Small intestine (tissue), 7 donors: ENCODE data around the gene WNT2B. TPM values are rescaled to one million over a fixed set of nuclear protein-coding genes. Genes with fewer than 3 reads are reported as not detected.

Source experiments
- DNase-seq, 2 donors: peaks; one replicate each; pipeline versions ENCODE4 v3.0.0 to v3.0.0-alpha.2; 2013
- FAIRE-seq: peaks from 2 replicates; lab custom pipeline; 2012; peaks lifted over from hg19 to GRCh38; lab: Jason Lieb, UNC
- H3K27ac ChIP-seq, 3 donors: one replicate each; pipeline ENCODE4 v1.5.1; 2013; ENCODE audit warnings: low read length in 2 of 3, mild to moderate bottlenecking in 2 of 3, control low read depth in 1 of 3, inconsistent platforms in 1 of 3, low read depth in 1 of 3, moderate library complexity in 1 of 3
- H3K27me3 ChIP-seq, 3 donors: one replicate each; pipeline ENCODE4 v1.6.1; 2013; ENCODE audit warnings: low read length in 3 of 3, inconsistent platforms in 1 of 3; ENCODE audit not compliant: control insufficient read depth in 3 of 3, insufficient read depth in 3 of 3
- H3K36me3 ChIP-seq, 3 donors: one replicate each; pipeline ENCODE4 v1.6.1; 2013; ENCODE audit warnings: low read length in 3 of 3, inconsistent platforms in 1 of 3, low read depth in 1 of 3, mild to moderate bottlenecking in 1 of 3, moderate library complexity in 1 of 3; ENCODE audit not compliant: control insufficient read depth in 3 of 3, insufficient read depth in 2 of 3
- H3K4me1 ChIP-seq, 3 donors: one replicate each; pipeline ENCODE4 v1.6.1; 2013; ENCODE audit warnings: low read length in 2 of 3, inconsistent platforms in 1 of 3, low read depth in 1 of 3, mild to moderate bottlenecking in 1 of 3, moderate library complexity in 1 of 3; ENCODE audit not compliant: control insufficient read depth in 3 of 3, insufficient read depth in 2 of 3
- H3K4me3 ChIP-seq, 3 donors: one replicate each; pipeline ENCODE4 v1.5.1; 2013; ENCODE audit warnings: low read length in 3 of 3, control low read depth in 1 of 3, inconsistent platforms in 1 of 3, low read depth in 1 of 3, mild to moderate bottlenecking in 1 of 3, moderate library complexity in 1 of 3
- H3K9me3 ChIP-seq, 2 donors: one replicate each; pipeline ENCODE4 v1.6.1; 2013; ENCODE audit warnings: low read depth in 1 of 2, low read length in 1 of 2; ENCODE audit not compliant: control insufficient read depth in 2 of 2, insufficient read depth in 1 of 2
- WGBS, 3 donors: extraction: QIAGEN DNeasy Blood & Tissue Kit; methylation state at CpG; one replicate each; pipeline ENCODE4 v1.1.7; 2013; 5-methylcytosine and 5-hydroxymethylcytosine counted together
- polyA plus RNA-seq, 4 donors: library from polyadenylated mRNA; stranded (reverse) in 3 of 4; unstranded in 1 of 4; fragments of 200-250 nt in 3 of 4; fragments of 120-200 nt in 1 of 4; gene quantifications; one replicate each; pipeline versions ENCODE4 v1.2.1 to v1.2.3, GENCODE V29; 2013
- donor health status: healthy with polysubstance abuse.
- donor health status: control.
- donor health status: control.
- donor health status: Bipolar disorder and iron deficiency.
- donor health status: healthy.

Gene WNT2B
- polyA plus RNA-seq, 4 donors = 1.6 to 4.3 (median 3.6) TPM

DNA sequence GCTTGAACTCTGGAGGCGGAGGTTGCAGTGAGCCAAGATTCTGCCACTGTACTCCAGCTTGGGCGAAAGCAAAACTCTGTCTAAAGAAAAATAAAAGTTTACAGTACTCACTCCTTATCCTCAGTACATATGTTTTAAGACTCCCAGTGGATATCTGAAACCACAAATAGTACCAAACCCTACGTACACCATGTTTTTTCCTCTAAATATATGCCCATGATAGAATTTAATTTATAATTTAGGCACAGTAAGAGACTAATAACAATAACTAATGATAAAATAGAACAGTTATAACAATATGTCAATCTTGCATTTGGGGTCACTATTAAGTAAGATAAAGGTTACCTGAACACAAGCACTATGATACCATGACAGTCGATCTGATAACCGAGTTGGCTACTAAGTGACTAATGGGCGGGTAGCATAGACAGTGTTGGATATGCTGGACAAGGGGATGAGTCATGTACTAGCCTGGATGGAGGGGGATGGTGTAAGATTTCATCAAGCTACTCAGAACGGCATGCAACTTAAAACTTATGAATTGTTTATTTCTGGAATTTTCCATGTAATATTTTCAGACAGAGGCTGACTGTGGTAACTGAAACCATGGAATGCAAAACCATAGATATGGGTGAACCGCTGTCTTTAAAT, 66.5 kb downstream of the WNT2B start:
- FAIRE-seq = no peak
- Histone ChIP-seq H3K4me3 (no peak overlapping the region), H3K27me3 (no peaks in the 10 kb centered on the region), H3K4me1 (no peaks in the 10 kb centered on the region), H3K36me3 (peaks cover 0 to 32% (median 4%) of the 10 kb centered on the region in 3 donors), H3K9me3 (no peaks in the 10 kb centered on the region), H3K27ac (no peak overlapping the region)
- DNase-seq = peak in 1 of 2 donors; percentile 33
- 91 to 92% (median 91%) methylated on average over 8 of the region's 8 CpGs for WGBS, 3 donors

DNA sequence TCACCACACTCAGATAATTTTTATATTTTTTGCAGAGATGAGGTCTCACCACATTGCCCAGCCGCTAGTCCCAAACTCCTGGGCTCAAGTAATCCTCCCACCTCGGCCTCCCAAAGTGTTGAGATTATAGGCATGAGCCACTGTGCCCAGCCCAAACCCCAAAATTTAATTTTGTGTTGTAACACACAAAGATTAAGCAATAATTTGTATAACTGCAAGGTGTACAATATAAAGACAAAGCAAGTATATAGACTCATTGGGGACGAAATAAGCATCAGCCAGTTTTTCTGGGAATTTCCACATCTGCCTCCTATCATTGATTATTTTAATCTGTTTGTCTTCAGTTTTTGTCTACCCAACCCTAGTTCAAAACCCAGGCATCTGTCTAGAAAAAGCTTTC, 67.5 kb downstream of the WNT2B start:
- Histone ChIP-seq H3K27me3 (no peaks in the 10 kb centered on the region), H3K9me3 (no peaks in the 10 kb centered on the region), H3K4me3 (no peak overlapping the region), H3K36me3 (peaks cover 0 to 28% (median 4%) of the 10 kb centered on the region in 3 donors), H3K4me1 (no peaks in the 10 kb centered on the region), H3K27ac (no peak overlapping the region)
- FAIRE-seq (no peak), DNase-seq (no peak)
- 94 to 95% (median 95%) methylated on average over 3 of the region's 3 CpGs for WGBS, 3 donors

Other genes with a start within 250 kb of the WNT2B start
- gene CTTNBP2NL, start 112.8 kb upstream of the WNT2B start, polyA plus RNA-seq = 10 to 100 TPM in 1 of 4 donors, 1 to 10 TPM in 3; 3.8 to 27.5 (median 6.6) TPM
- gene ST7L, start 110.2 kb downstream of the WNT2B start, polyA plus RNA-seq = 10 to 100 TPM in 3 of 4 donors, 1 to 10 TPM in 1; 6.3 to 17.0 (median 13.5) TPM
- gene CAPZA1, start 110.9 kb downstream of the WNT2B start, polyA plus RNA-seq = 100 to 1,000 TPM in 2 of 4 donors, 10 to 100 TPM in 2; 76.2 to 111 (median 92.4) TPM
- 100 to 1,000 TPM in 2 of 4 donors, 10 to 100 TPM in 2; 53.2 to 222 (median 118) TPM for gene MOV10, start 165.7 kb downstream of the WNT2B start, polyA plus RNA-seq
- 1,000 to 10,000 TPM in 2 of 4 donors, 100 to 1,000 TPM in 2; 235 to 1,126 (median 700) TPM for gene RHOC, start 198.2 kb downstream of the WNT2B start, polyA plus RNA-seq
- under 1 TPM in 2 of 4 donors, not detected in 2; 0.35 to 1.00 TPM for gene PPM1J, start 206.4 kb downstream of the WNT2B start, polyA plus RNA-seq